ENCODE data around the gene MAN2A2. TPM values are rescaled to one million over a fixed set of nuclear protein-coding genes. Genes with fewer than 3 reads are reported as not detected.

MAN2A2 gene
- total and polyA plus RNA-seq, 8 donors = 46.1 to 86.3 (median 59.4) TPM

GRCh38 chr15:90881181-90881977 is 21.7 kb upstream of the MAN2A2 start:
- Histone ChIP-seq H3K4me1 (peaks cover 20 to 37% of the 10 kb centered on the region in 2 donors), H3K27ac (peak overlapping the region in 1 of 2 donors; percentile 97), H3K27me3 (no peaks in the 10 kb centered on the region), H3K9me3 (no peaks in the 10 kb centered on the region), H3K4me3 (no peak overlapping the region), H3K36me3 (peaks cover 0 to 66% of the 10 kb centered on the region in 2 donors)
- ATAC-seq = no peak
- intact Hi-C loops (cut with DNase I) = no loop called here
- peak in 1 of 4 donors; percentile 76 for DNase-seq
- TF ChIP-seq CTCF (IDR thresholded peaks at IDR 0.05) = no peak

GRCh38 chr15:90881978-90882721 is 21.0 kb upstream of the MAN2A2 start:
- peak in 1 of 4 donors; percentile 83 for DNase-seq
- TF ChIP-seq CTCF (IDR thresholded peaks at IDR 0.05) = no peak
- peaks cover 0 to 66% of the 10 kb centered on the region in 2 donors for H3K36me3 ChIP-seq
- no peak overlapping the region for H3K4me3 ChIP-seq
- ATAC-seq = no peak
- H3K9me3 ChIP-seq = no peaks in the 10 kb centered on the region
- no peaks in the 10 kb centered on the region for H3K27me3 ChIP-seq
- peak overlapping the region in 1 of 2 donors; percentile 97 for H3K27ac ChIP-seq
- peaks cover 24 to 43% of the 10 kb centered on the region in 2 donors for H3K4me1 ChIP-seq
- intact Hi-C loops (cut with DNase I) = no loop called here

- DNase-seq (peak in 1 of 4 donors; percentile 69), ATAC-seq (no peak)
- peaks cover 0 to 66% of the 10 kb centered on the region in 2 donors for H3K36me3 ChIP-seq
- peaks cover 24 to 43% of the 10 kb centered on the region in 2 donors for H3K4me1 ChIP-seq
- intact Hi-C loops (cut with DNase I) = no loop called here
- H3K27me3 ChIP-seq = no peaks in the 10 kb centered on the region
- H3K9me3 ChIP-seq = no peaks in the 10 kb centered on the region
- no peak overlapping the region for H3K4me3 ChIP-seq
- no peak for TF ChIP-seq CTCF (IDR thresholded peaks at IDR 0.05)
- peak overlapping the region; percentile 97 to 98 for H3K27ac ChIP-seq
These were observed 20.1 kb upstream of the MAN2A2 start for GRCh38 chr15:90882781-90883525.

GRCh38 chr15:90883526-90883975 is 19.6 kb upstream of the MAN2A2 start:
- Histone ChIP-seq H3K27ac (peak overlapping the region; percentile 97 to 98), H3K27me3 (no peaks in the 10 kb centered on the region), H3K4me1 (peaks cover 24 to 43% of the 10 kb centered on the region in 2 donors), H3K4me3 (peak overlapping the region; percentile 66), H3K36me3 (peaks cover 0 to 66% of the 10 kb centered on the region in 2 donors), H3K9me3 (no peaks in the 10 kb centered on the region)
- peak in 1 of 4 donors; percentile 60 for DNase-seq
- intact Hi-C loops (cut with DNase I) = no loop called here
- no peak for TF ChIP-seq CTCF (IDR thresholded peaks at IDR 0.05)
- no peak for ATAC-seq

Measured in left lung (tissue), 10 donors.